Activated CD8-positive, alpha-beta T cell treated with anti-CD3 and anti-CD28 coated beads for 36 hours (primary cell): Measurements from ENCODE around the gene MACF1. TPM values are rescaled to one million over a fixed set of nuclear protein-coding genes. Genes with fewer than 3 reads are reported as not detected.

Source experiments
- ATAC-seq: fragments of 200-7000 bp; cut with Tn5 transposase; one replicate; pipeline ENCODE4 v1.10.0; 2021; ENCODE audit warnings: mild to moderate bottlenecking, moderate library complexity
- CTCF ChIA-PET: fragments of 350-600 bp; sonication (Branson Sonifier 250); formaldehyde crosslinking; loops from one replicate; lab custom pipeline; 2021; ENCODE audit warnings: antibody characterized with exemption; lab: Charles Lee
- POLR2A ChIA-PET: fragments of 350-600 bp; sonication (Branson Sonifier 250); formaldehyde crosslinking; loops from one replicate; lab custom pipeline; 2021; ENCODE audit warnings: antibody characterized with exemption; lab: Charles Lee
- DNase-seq: peaks from one replicate; pipeline ENCODE4 v3.0.0-alpha.2; 2020
- H3K27ac Mint-ChIP-seq: one replicate; pipeline ENCODE4 v1.8.0; 2021; ENCODE audit warnings: mild to moderate bottlenecking, mixed read lengths
- H3K27me3 Mint-ChIP-seq: one replicate; pipeline ENCODE4 v1.8.0; 2021; ENCODE audit warnings: mixed read lengths
- H3K36me3 Mint-ChIP-seq: one replicate; pipeline ENCODE4 v1.8.0; 2021; ENCODE audit warnings: low read depth, mixed read lengths
- H3K4me1 Mint-ChIP-seq: one replicate; pipeline ENCODE4 v1.8.0; 2021; ENCODE audit warnings: low read depth, mixed read lengths
- H3K4me3 Mint-ChIP-seq: one replicate; pipeline ENCODE4 v1.8.0; 2021; ENCODE audit warnings: mild to moderate bottlenecking, moderate library complexity, mixed read lengths
- H3K9me3 Mint-ChIP-seq: one replicate; pipeline ENCODE4 v1.8.0; 2021; ENCODE audit warnings: mixed read lengths
- CTCF ChIP-seq: fragments of 200-600 bp; IDR thresholded peaks from one replicate; pipeline ENCODE4 v1.8.0; 2022; ENCODE audit warnings: antibody characterized with exemption, mild to moderate bottlenecking
- intact Hi-C: fragments of 100-400 bp; cut with micrococcal nuclease; formaldehyde crosslinking; loops from one replicate; pipeline ENCODE4 v1.10.0; 2022
- total RNA-seq, 2 experiments: library from RNA; stranded (reverse); gene quantifications; one replicate each; pipeline ENCODE4 v1.2.3, GENCODE V29; 2021

Gene MACF1
- total RNA-seq, 2 experiments from 2014 or later, result 201 to 215 TPM

GRCh38 chr1:39293375-39294070 lies 89.0 kb downstream of the MACF1 start:
- peaks cover 6% of the 10 kb centered on the region for H3K4me1 Mint-ChIP-seq
- ATAC-seq (no peak), DNase-seq (no peak)
- ChIA-PET CTCF (interaction anchor here (1.0 kb wide), 1 partner anchor 43 kb away, joined by 3 read pairs; no protein-coding TSS in a partner anchor), POLR2A (interaction anchor here (1.2 kb wide), 1 partner anchor 109 kb away, joined by 4 read pairs; no protein-coding TSS in a partner anchor)
- H3K9me3 Mint-ChIP-seq, result no peaks in the 10 kb centered on the region
- H3K27me3 Mint-ChIP-seq, result no peaks in the 10 kb centered on the region
- H3K27ac Mint-ChIP-seq, result no peak overlapping the region
- no peak overlapping the region for H3K4me3 Mint-ChIP-seq
- no peak for TF ChIP-seq CTCF
- intact Hi-C loops, result no loop called here
- H3K36me3 Mint-ChIP-seq, result peaks cover 61% of the 10 kb centered on the region

- POLR2A ChIA-PET, result interaction anchor here (1.2 kb wide), 1 partner anchor 110 kb away, joined by 4 read pairs; no protein-coding TSS in a partner anchor
- no peak overlapping the region for H3K4me3 Mint-ChIP-seq
These were observed 90.0 kb downstream of the MACF1 start for GRCh38 chr1:39294531-39294930.

GRCh38 chr1:39295901-39296300 lies 91.4 kb downstream of the MACF1 start:
- Mint-ChIP-seq H3K9me3 (no peaks in the 10 kb centered on the region), H3K4me1 (peaks cover 6% of the 10 kb centered on the region), H3K27me3 (no peaks in the 10 kb centered on the region), H3K4me3 (no peak overlapping the region), H3K27ac (no peak overlapping the region), H3K36me3 (peaks cover 63% of the 10 kb centered on the region)
- ChIA-PET POLR2A (interaction anchor here (0.9 kb wide), 1 partner anchor 280 kb away, joined by 4 read pairs; no protein-coding TSS in a partner anchor), CTCF (interaction anchor here (1.4 kb wide), 1 partner anchor 243 kb away, joined by 4 read pairs; no protein-coding TSS in a partner anchor)
- ATAC-seq (peak; percentile 39), DNase-seq (peak; percentile 8)
- TF ChIP-seq CTCF, result no peak
- intact Hi-C loops, result no loop called here

More at GRCh38 chr1:39294531-39294930, 90.0 kb downstream of the MACF1 start:
- ATAC-seq (no peak), DNase-seq (no peak)
- Mint-ChIP-seq H3K9me3 (no peaks in the 10 kb centered on the region), H3K27ac (no peak overlapping the region), H3K4me1 (peaks cover 6% of the 10 kb centered on the region), H3K36me3 (peaks cover 60% of the 10 kb centered on the region), H3K27me3 (no peaks in the 10 kb centered on the region)
- no peak for TF ChIP-seq CTCF
- CTCF ChIA-PET, result no interaction called here
- intact Hi-C loops, result no loop called here

GRCh38 chr1:39297551-39297950 lies 93.1 kb downstream of the MACF1 start:
- Mint-ChIP-seq H3K27ac (peak overlapping the region; percentile 24), H3K36me3 (peaks cover 55% of the 10 kb centered on the region), H3K4me1 (peaks cover 4% of the 10 kb centered on the region), H3K4me3 (no peak overlapping the region), H3K9me3 (no peaks in the 10 kb centered on the region), H3K27me3 (no peaks in the 10 kb centered on the region)
- CTCF ChIA-PET, result interaction anchor here (1.0 kb wide), 1 partner anchor 104 kb away, joined by 4 read pairs; no protein-coding TSS in a partner anchor
- DNase-seq (no peak), ATAC-seq (no peak)
- intact Hi-C loops, result no loop called here
- no peak for TF ChIP-seq CTCF
- POLR2A ChIA-PET, result interaction anchor here (1.4 kb wide), 1 partner anchor 32 kb away, joined by 4 read pairs; no protein-coding TSS in a partner anchor

- Mint-ChIP-seq H3K4me1 (no peaks in the 10 kb centered on the region), H3K27ac (no peak overlapping the region), H3K27me3 (no peaks in the 10 kb centered on the region), H3K36me3 (peaks cover 43% of the 10 kb centered on the region), H3K4me3 (no peak overlapping the region), H3K9me3 (no peaks in the 10 kb centered on the region)
- ATAC-seq, result no peak
- DNase-seq, result no peak
- intact Hi-C loops, result no loop called here
- POLR2A ChIA-PET, result no interaction called here
- CTCF ChIA-PET, result no interaction called here
- TF ChIP-seq CTCF, result no peak
These were observed 97.1 kb downstream of the MACF1 start for GRCh38 chr1:39301606-39302005.
